ENCODE measurements around the gene CPEB3. TPM values are rescaled to one million over a fixed set of nuclear protein-coding genes. Genes with fewer than 3 reads are reported as not detected.

CPEB3 gene
- total and polyA plus RNA-seq, 10 donors, result 1.0 to 10.1 (median 7.3) TPM

DNA sequence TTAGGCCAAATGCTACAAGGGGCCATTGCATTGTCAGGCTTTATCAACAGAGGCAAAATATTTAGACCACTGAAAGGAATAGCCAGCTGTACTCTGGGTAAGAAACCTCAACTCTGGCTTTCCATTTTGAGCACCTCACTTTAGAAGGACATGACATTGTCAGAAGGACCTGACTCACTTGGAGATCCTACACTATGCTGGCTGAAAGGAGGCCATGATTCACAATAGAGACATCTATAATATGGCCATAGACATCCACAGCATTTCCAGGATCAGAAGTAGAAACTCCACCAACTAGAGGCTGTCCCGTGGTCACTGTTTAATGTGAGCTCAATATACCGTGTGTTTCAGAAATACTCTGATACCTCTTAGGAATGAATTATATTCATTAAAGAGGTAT is 226.4 kb downstream of the CPEB3 start:
- WGBS, 5 donors, result 92 to 100% (median 99%) methylated on average over 2 of the region's 2 CpGs
- Histone ChIP-seq H3K27me3 (replicated peaks in 1 of 7) (no peaks in the 10 kb centered on the region), H3K27ac (no peak overlapping the region), H3K4me1 (no peaks in the 10 kb centered on the region), H3K36me3 (peaks cover 0 to 13% (median 0%) of the 10 kb centered on the region in 6 donors), H3K9me3 (no peaks in the 10 kb centered on the region), H3K4me3 (no peak overlapping the region)
- intact Hi-C loops (cut with DNase I; ENCODE audit: low total_unique reads), result no loop called here
- no peak for DNase-seq
- TF ChIP-seq CTCF (IDR thresholded peaks at IDR 0.05 in 8 of 11, conservative IDR thresholded peaks at IDR 0.05 in 3 of 11), result no peak
- no peak for TF ChIP-seq POLR2A (IDR thresholded peaks at IDR 0.05)
- no peak for TF ChIP-seq POLR2AphosphoS5 (IDR thresholded peaks at IDR 0.05)

- TF ChIP-seq POLR2A (IDR thresholded peaks at IDR 0.05) (no peak), POLR2AphosphoS5 (IDR thresholded peaks at IDR 0.05) (no peak), CTCF (IDR thresholded peaks at IDR 0.05 in 8 of 11, conservative IDR thresholded peaks at IDR 0.05 in 3 of 11) (no peak)
- intact Hi-C loops (cut with DNase I; ENCODE audit: low total_unique reads), result no loop called here
Observed at GRCh38 chr10:92062273-92062672, 228.6 kb downstream of the CPEB3 start.

GRCh38 chr10:92054807-92055206 is 236.1 kb downstream of the CPEB3 start:
- Histone ChIP-seq H3K27ac (no peak overlapping the region), H3K4me1 (peaks cover 0 to 3% (median 0%) of the 10 kb centered on the region in 6 donors), H3K4me3 (no peak overlapping the region), H3K36me3 (peaks cover 0 to 47% (median 9%) of the 10 kb centered on the region in 6 donors), H3K9me3 (no peaks in the 10 kb centered on the region), H3K27me3 (replicated peaks in 1 of 7) (no peaks in the 10 kb centered on the region)
- no peak for DNase-seq
- intact Hi-C loops (cut with DNase I; ENCODE audit: low total_unique reads), result no loop called here
- no peak for TF ChIP-seq CTCF (IDR thresholded peaks at IDR 0.05 in 8 of 11, conservative IDR thresholded peaks at IDR 0.05 in 3 of 11)
- no peak for TF ChIP-seq POLR2A (IDR thresholded peaks at IDR 0.05)
- TF ChIP-seq POLR2AphosphoS5 (IDR thresholded peaks at IDR 0.05), result no peak

More at GRCh38 chr10:92062273-92062672, 228.6 kb downstream of the CPEB3 start:
- Histone ChIP-seq H3K36me3 (peaks cover 0 to 9% (median 0%) of the 10 kb centered on the region in 6 donors), H3K4me3 (no peak overlapping the region), H3K27me3 (replicated peaks in 1 of 7) (no peaks in the 10 kb centered on the region), H3K27ac (no peak overlapping the region), H3K4me1 (peaks cover 0 to 3% (median 0%) of the 10 kb centered on the region in 6 donors), H3K9me3 (no peaks in the 10 kb centered on the region)
- DNase-seq, result no peak
- 76 to 90% (median 87%) methylated on average over 1 of the region's 1 CpG for WGBS, 5 donors

- no peak for DNase-seq
- Histone ChIP-seq H3K4me3 (no peak overlapping the region), H3K27ac (no peak overlapping the region), H3K27me3 (replicated peaks in 1 of 7) (no peaks in the 10 kb centered on the region), H3K9me3 (no peaks in the 10 kb centered on the region), H3K36me3 (peaks cover 0 to 46% (median 9%) of the 10 kb centered on the region in 6 donors), H3K4me1 (peaks cover 0 to 10% (median 2%) of the 10 kb centered on the region in 6 donors)
- WGBS, 5 donors, result 84 to 90% (median 89%) methylated on average over 5 of the region's 5 CpGs
- intact Hi-C loops (cut with DNase I; ENCODE audit: low total_unique reads), result no loop called here
- TF ChIP-seq POLR2AphosphoS5 (IDR thresholded peaks at IDR 0.05) (no peak), POLR2A (IDR thresholded peaks at IDR 0.05) (no peak), CTCF (IDR thresholded peaks at IDR 0.05 in 8 of 11, conservative IDR thresholded peaks at IDR 0.05 in 3 of 11) (no peak)
Observed at GRCh38 chr10:92052741-92053140, 238.1 kb downstream of the CPEB3 start.
